ENCODE results near the gene TRIOBP. TPM values are rescaled to one million over a fixed set of nuclear protein-coding genes. Genes with fewer than 3 reads are reported as not detected.

The TRIOBP gene
- total and polyA plus RNA-seq, 2 of the 13 experiments (the other 11 are each of a cell fraction or from before 2014, with no cell fraction given), result 6.1 to 15.4 TPM

- TF ChIP-seq TBX2 (CRISPR knock-in tag; IDR thresholded peaks at IDR 0.05; ENCODE audit: borderline replicate concordance), result no peak
- TF ChIP-seq RARG (CRISPR knock-in tag; IDR thresholded peaks at IDR 0.05; ENCODE audit: low read depth), result no peak
- no peak for TF ChIP-seq ZSCAN12 (CRISPR knock-in tag; IDR thresholded peaks at IDR 0.05)
Measured at GRCh38 chr22:37660709-37661045, 36.2 kb upstream of the TRIOBP start (continued).

- no peaks in the 10 kb centered on the region for H3K9me3 ChIP-seq (ENCODE audit: low read length)
- H3K27me3 ChIP-seq (ENCODE audit: control insufficient read depth in 1 of 2, insufficient read depth in 2 of 2, low read length in 2 of 2), result no peaks in the 10 kb centered on the region; a peak in 1 of 5 replicates
- peaks cover 65% of the 10 kb centered on the region for H3K79me2 ChIP-seq (ENCODE audit: insufficient read depth, low read length)
- peak overlapping the region; percentile 94 for H3K4me2 ChIP-seq (ENCODE audit: low read depth, low read length)
- peaks cover 59% of the 10 kb centered on the region for H4K20me1 ChIP-seq (ENCODE audit: insufficient read depth, low read length)
- peaks cover 64% of the 10 kb centered on the region for H3K4me1 ChIP-seq (ENCODE audit: insufficient read depth, low read length)
- intact Hi-C loops (cut with micrococcal nuclease; ENCODE audit: unreplicated experiment) (loop anchor here (1.0 kb wide), 2 partner anchors 16 to 20 kb away; no protein-coding TSS in a partner anchor), in situ Hi-C loops (cut with HindIII; ENCODE audit: extremely low pct_ligation_motif_present, low pct_unique_long_range_greater_than_20kb) (no loop called here)
- peak overlapping the region; percentile 93 for H3K27ac ChIP-seq (ENCODE audit: extremely low read length, insufficient read depth, low read length)
- H3K36me3 ChIP-seq (replicated peaks in 1 of 2; ENCODE audit: control insufficient read depth in 1 of 2, insufficient read depth in 2 of 2, low read length in 2 of 2), result peaks cover 13 to 22% of the 10 kb centered on the region in 2 experiments
- peak; percentile 90 for DNase-seq (ENCODE audit: low spot score)
- POLR2A ChIA-PET, result interaction anchor here (0.6 to 11.2 kb wide), 24 partner anchors 10 to 514 kb away, joined by 3 to 242 read pairs (median 4); partner anchors contain the start of genes CDC42EP1, GCAT, GGA1 and LGALS1
- ATAC-seq, result peak; percentile 46
- no TSS peak for BruUV-seq (replicated peaks)
- H3K4me3 ChIP-seq (replicated peaks in 1 of 3; ENCODE audit: insufficient read depth in 1 of 3, low read depth in 2 of 3, low read length in 3 of 3), result peak overlapping the region; percentile 75 to 97 (median 94)
- peak; percentile 94 for FAIRE-seq
- CTCF ChIA-PET (ENCODE audit: low intra/inter-chr PET ratio, low total read pairs), result interaction anchor here (1.9 kb wide), 1 partner anchor 21 kb away, joined by 7 read pairs; no protein-coding TSS in a partner anchor
- WGBS (ENCODE audit: low lambda C conversion rate), result 4% methylated on average over 12 of the region's 12 CpGs
- peak overlapping the region; percentile 92 for H3K9ac ChIP-seq (ENCODE audit: insufficient read depth, low read depth, low read length)
- H2AFZ ChIP-seq (ENCODE audit: low read length), result no peak overlapping the region
- 0 out of 2 replicates have a peak, but pooled peaks have one; percentile 13 for TF ChIP-seq MIXL1 (CRISPR knock-in tag; IDR thresholded peaks at IDR 0.05)
- TF ChIP-seq ZNF816 (CRISPR knock-in tag; IDR thresholded peaks at IDR 0.05; ENCODE audit: borderline replicate concordance), result 0 out of 2 replicates have a peak, but pooled peaks have one; percentile 63
- TF ChIP-seq HNF4A (CRISPR knock-in tag; IDR thresholded peaks at IDR 0.05), result peak; percentile 80
- no peak for TF ChIP-seq KLF11 (CRISPR knock-in tag; IDR thresholded peaks at IDR 0.05)
- TF ChIP-seq ZNF644 (CRISPR knock-in tag; IDR thresholded peaks at IDR 0.05; ENCODE audit: low read depth), result peak; percentile 55; the same call in 1 of the 2 replicates
- TF ChIP-seq, protein P1, sequence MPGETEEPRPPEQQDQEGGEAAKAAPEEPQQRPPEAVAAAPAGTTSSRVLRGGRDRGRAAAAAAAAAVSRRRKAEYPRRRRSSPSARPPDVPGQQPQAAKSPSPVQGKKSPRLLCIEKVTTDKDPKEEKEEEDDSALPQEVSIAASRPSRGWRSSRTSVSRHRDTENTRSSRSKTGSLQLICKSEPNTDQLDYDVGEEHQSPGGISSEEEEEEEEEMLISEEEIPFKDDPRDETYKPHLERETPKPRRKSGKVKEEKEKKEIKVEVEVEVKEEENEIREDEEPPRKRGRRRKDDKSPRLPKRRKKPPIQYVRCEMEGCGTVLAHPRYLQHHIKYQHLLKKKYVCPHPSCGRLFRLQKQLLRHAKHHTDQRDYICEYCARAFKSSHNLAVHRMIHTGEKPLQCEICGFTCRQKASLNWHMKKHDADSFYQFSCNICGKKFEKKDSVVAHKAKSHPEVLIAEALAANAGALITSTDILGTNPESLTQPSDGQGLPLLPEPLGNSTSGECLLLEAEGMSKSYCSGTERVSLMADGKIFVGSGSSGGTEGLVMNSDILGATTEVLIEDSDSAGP (CRISPR knock-in tag; IDR thresholded peaks at IDR 0.05; ENCODE audit: borderline replicate concordance), result 0 out of 2 replicates have a peak, but pooled peaks have one; percentile 31
- no peak for TF ChIP-seq POLR2AphosphoS5 (IDR thresholded peaks at IDR 0.05; ENCODE audit: low read depth, low read length)
- TF ChIP-seq FOXA3 (CRISPR knock-in tag; IDR thresholded peaks at IDR 0.05), result peak; percentile 83
- no peak for TF ChIP-seq ZNF7 (CRISPR knock-in tag; IDR thresholded peaks at IDR 0.05)
- TF ChIP-seq HOXA3 (CRISPR knock-in tag; IDR thresholded peaks at IDR 0.05), result peak; percentile 77; the same call in 1 of the 2 replicates
- no peak for TF ChIP-seq MXD3 (CRISPR knock-in tag; IDR thresholded peaks at IDR 0.05)
- TF ChIP-seq ZNF33A (CRISPR knock-in tag; IDR thresholded peaks at IDR 0.05; ENCODE audit: borderline replicate concordance), result peak; percentile 71; the same call in 1 of the 2 replicates
- peak; percentile 82 for TF ChIP-seq NR2F6 (IDR thresholded peaks at IDR 0.05)
- TF ChIP-seq NR2F6 (CRISPR knock-in tag; IDR thresholded peaks at IDR 0.05), result peak; percentile 83
- TF ChIP-seq TBP (CRISPR knock-in tag; IDR thresholded peaks at IDR 0.05), result no peak
- TF ChIP-seq, protein P2, sequence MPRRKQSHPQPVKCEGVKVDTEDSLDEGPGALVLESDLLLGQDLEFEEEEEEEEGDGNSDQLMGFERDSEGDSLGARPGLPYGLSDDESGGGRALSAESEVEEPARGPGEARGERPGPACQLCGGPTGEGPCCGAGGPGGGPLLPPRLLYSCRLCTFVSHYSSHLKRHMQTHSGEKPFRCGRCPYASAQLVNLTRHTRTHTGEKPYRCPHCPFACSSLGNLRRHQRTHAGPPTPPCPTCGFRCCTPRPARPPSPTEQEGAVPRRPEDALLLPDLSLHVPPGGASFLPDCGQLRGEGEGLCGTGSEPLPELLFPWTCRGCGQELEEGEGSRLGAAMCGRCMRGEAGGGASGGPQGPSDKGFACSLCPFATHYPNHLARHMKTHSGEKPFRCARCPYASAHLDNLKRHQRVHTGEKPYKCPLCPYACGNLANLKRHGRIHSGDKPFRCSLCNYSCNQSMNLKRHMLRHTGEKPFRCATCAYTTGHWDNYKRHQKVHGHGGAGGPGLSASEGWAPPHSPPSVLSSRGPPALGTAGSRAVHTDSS (CRISPR knock-in tag; conservative IDR thresholded peaks at IDR 0.05), result no peak
- peak; percentile 26; the same call in 1 of the 2 replicates for TF ChIP-seq ZFP90 (CRISPR knock-in tag; IDR thresholded peaks at IDR 0.05; ENCODE audit: borderline replicate concordance)
Measured at GRCh38 chr22:37661160-37661924, 35.5 kb upstream of the TRIOBP start.
